GM19035 (cell line): Measurements from ENCODE around the gene SURF4.
"Not testable (repeated sequence)": the region's sequence is repeated elsewhere in the genome, so short reads cannot be mapped to it uniquely, and the experiment has no call there.

Experiments used
- ATAC-seq: cut with Tn5 transposase; IDR thresholded peaks from one replicate; pipeline ENCODE4 v1.9.1; 2021; ENCODE audit not compliant: unreplicated experiment

The SURF4 gene

GRCh38 chr9:133397895-133398294 lies 22.0 kb upstream of the SURF4 start:
- ATAC-seq = no peak

- no peak for ATAC-seq
Measured at GRCh38 chr9:133397370-133397769, 21.5 kb upstream of the SURF4 start.

GRCh38 chr9:133396952-133397351 lies 21.1 kb upstream of the SURF4 start:
- no peak for ATAC-seq

GRCh38 chr9:133394687-133395271 lies 18.9 kb upstream of the SURF4 start:
- no peak for ATAC-seq

GRCh38 chr9:133393399-133393798 lies 17.5 kb upstream of the SURF4 start:
- ATAC-seq = no peak

- not testable (repeated sequence) for ATAC-seq
Measured at GRCh38 chr9:133392308-133392707, 16.4 kb upstream of the SURF4 start.

- ATAC-seq = not testable (repeated sequence)
Measured at GRCh38 chr9:133391449-133391848, 15.6 kb upstream of the SURF4 start.

- ATAC-seq = no peak
Measured at GRCh38 chr9:133390713-133391112, 14.9 kb upstream of the SURF4 start.

GRCh38 chr9:133389562-133389961 lies 13.7 kb upstream of the SURF4 start:
- ATAC-seq = no peak

GRCh38 chr9:133389025-133389557 lies 13.2 kb upstream of the SURF4 start:
- ATAC-seq = no peak

- ATAC-seq = no peak
Measured at GRCh38 chr9:133387680-133388079, 11.8 kb upstream of the SURF4 start.

GRCh38 chr9:133386338-133386737 lies 10.5 kb upstream of the SURF4 start:
- no peak for ATAC-seq

- ATAC-seq = no peak
Measured at GRCh38 chr9:133385452-133385851, 9.6 kb upstream of the SURF4 start.

GRCh38 chr9:133384736-133385321 lies 9.0 kb upstream of the SURF4 start:
- ATAC-seq = no peak

GRCh38 chr9:133383438-133383837 lies 7.6 kb upstream of the SURF4 start:
- no peak for ATAC-seq

GRCh38 chr9:133382507-133383141 lies 6.8 kb upstream of the SURF4 start:
- no peak for ATAC-seq

- no peak for ATAC-seq
Measured at GRCh38 chr9:133380734-133381133, 4.9 kb upstream of the SURF4 start.

- ATAC-seq = no peak
Measured at GRCh38 chr9:133379153-133380086, 3.6 kb upstream of the SURF4 start.

- ATAC-seq = no peak
Measured at GRCh38 chr9:133378408-133378962, 2.6 kb upstream of the SURF4 start.

GRCh38 chr9:133377721-133378216 lies 1.9 kb upstream of the SURF4 start:
- no peak for ATAC-seq

- not testable (repeated sequence) for ATAC-seq
Measured at GRCh38 chr9:133377280-133377679, 1.4 kb upstream of the SURF4 start.
